WTC11 (cell line): ENCODE measurements around the gene KRT32. TPM values are rescaled to one million over a fixed set of nuclear protein-coding genes. Genes with fewer than 3 reads are reported as not detected.

Source experiments
- ATAC-seq: fragments of 200-7000 bp; cut with Tn5 transposase; 2 replicates; pipeline ENCODE4 v1.10.0; 2021; ENCODE audit warnings: mild to moderate bottlenecking, moderate library complexity
- CTCF ChIA-PET: fragments of 300-600 bp; sonication (Branson Sonifier 250); formaldehyde crosslinking; loops from one replicate; lab custom pipeline; 2021; ENCODE audit warnings: antibody characterized with exemption; lab: Charles Lee
- POLR2A ChIA-PET: fragments of 350-600 bp; sonication (Branson Sonifier 250); formaldehyde crosslinking; loops from one replicate; lab custom pipeline; 2021; ENCODE audit warnings: antibody characterized with exemption; lab: Charles Lee
- DNase-seq: peaks from one replicate; pipeline ENCODE4 v3.0.0; 2021; ENCODE audit warnings: low spot score
- H3K27ac Mint-ChIP-seq: 2 replicates; pipeline ENCODE4 v1.8.0; 2021; ENCODE audit warnings: mixed read lengths
- H3K27me3 Mint-ChIP-seq: 2 replicates; pipeline ENCODE4 v1.8.0; 2021; ENCODE audit warnings: low read depth, mild to moderate bottlenecking, moderate library complexity, mixed read lengths
- H3K36me3 Mint-ChIP-seq: 2 replicates; pipeline ENCODE4 v1.8.0; 2021; ENCODE audit warnings: mixed read lengths
- H3K4me1 Mint-ChIP-seq: 2 replicates; pipeline ENCODE4 v1.8.0; 2022; ENCODE audit warnings: mixed read lengths
- H3K4me3 Mint-ChIP-seq: 2 replicates; pipeline ENCODE4 v1.8.0; 2021; ENCODE audit warnings: mild to moderate bottlenecking, moderate library complexity, mixed read lengths
- H3K9me3 Mint-ChIP-seq: 2 replicates; pipeline ENCODE4 v1.8.0; 2021; ENCODE audit warnings: mixed read lengths
- CBFB ChIP-seq: sonication (generic); formaldehyde crosslinking; IDR thresholded peaks from 2 replicates; pipeline ENCODE4 v1.8.1; 2022; ENCODE audit warnings: mild to moderate bottlenecking, low read depth, missing genetic modification reagents
- ELF4 ChIP-seq: sonication (generic); formaldehyde crosslinking; IDR thresholded peaks from 2 replicates; pipeline ENCODE4 v1.8.1; 2022; ENCODE audit warnings: low read depth, mild to moderate bottlenecking, moderate library complexity, missing genetic modification reagents
- FOXJ3 ChIP-seq: sonication (generic); formaldehyde crosslinking; IDR thresholded peaks from 2 replicates; pipeline ENCODE4 v1.9.0; 2021; ENCODE audit warnings: missing genetic modification reagents, mild to moderate bottlenecking, borderline replicate concordance
- MYBL2 ChIP-seq: sonication (generic); formaldehyde crosslinking; IDR thresholded peaks from 2 replicates; pipeline ENCODE4 v1.8.1; 2023; ENCODE audit warnings: mild to moderate bottlenecking, moderate library complexity, missing genetic modification reagents
- NFATC4 ChIP-seq: fragments of 250-450 bp; sonication (Bioruptor Pico); IDR thresholded peaks from 2 replicates; pipeline ENCODE4 v1.9.0; 2021; ENCODE audit warnings: mild to moderate bottlenecking
- NFE2L1 ChIP-seq: sonication (generic); formaldehyde crosslinking; IDR thresholded peaks from 2 replicates; pipeline ENCODE4 v1.8.1; 2023; ENCODE audit warnings: missing genetic modification reagents
- NR2C2 ChIP-seq: sonication (generic); formaldehyde crosslinking; IDR thresholded peaks from 2 replicates; pipeline ENCODE4 v1.8.0; 2022; ENCODE audit warnings: mild to moderate bottlenecking, missing genetic modification reagents
- OVOL2 ChIP-seq: fragments of 250-450 bp; sonication (Bioruptor Pico); IDR thresholded peaks from 2 replicates; pipeline ENCODE4 v1.9.0; 2021; ENCODE audit warnings: mild to moderate bottlenecking, borderline replicate concordance
- TCF7 ChIP-seq: sonication (generic); formaldehyde crosslinking; IDR thresholded peaks from 2 replicates; pipeline ENCODE4 v1.8.0; 2022; ENCODE audit warnings: mild to moderate bottlenecking, low read depth, missing genetic modification reagents, moderate library complexity
- TP53 ChIP-seq: sonication (generic); formaldehyde crosslinking; IDR thresholded peaks from 2 replicates; pipeline ENCODE4 v1.8.1; 2023; ENCODE audit warnings: mild to moderate bottlenecking, missing genetic modification reagents
- ZNF138 ChIP-seq: sonication (generic); formaldehyde crosslinking; conservative IDR thresholded peaks from 2 replicates; pipeline ENCODE4 v1.8.1; 2022; ENCODE audit warnings: mild to moderate bottlenecking, moderate library complexity, missing genetic modification reagents
- total RNA-seq: library from RNA; stranded (reverse); gene quantifications from 3 replicates; pipeline ENCODE4 v1.2.3, GENCODE V29; 2021
- TF ChIP-seq, protein P1 (sequence below): sonication (generic); formaldehyde crosslinking; IDR thresholded peaks from 2 replicates; pipeline ENCODE4 v1.8.1; 2023; ENCODE audit warnings: mild to moderate bottlenecking, missing genetic modification reagents, moderate library complexity
- TF ChIP-seq, protein P2 (sequence below): fragments of 250-450 bp; sonication (Bioruptor Pico); conservative IDR thresholded peaks from 2 replicates; pipeline ENCODE4 v1.9.0; 2021; ENCODE audit warnings: mild to moderate bottlenecking
- TF ChIP-seq, protein P3 (sequence below): sonication (generic); formaldehyde crosslinking; IDR thresholded peaks from 2 replicates; pipeline ENCODE4 v1.8.1; 2023; ENCODE audit warnings: mild to moderate bottlenecking, missing genetic modification reagents, borderline replicate concordance
- TF ChIP-seq, protein P4 (sequence below): sonication (generic); formaldehyde crosslinking; IDR thresholded peaks from 2 replicates; pipeline ENCODE4 v1.8.1; 2023; ENCODE audit warnings: mild to moderate bottlenecking, missing genetic modification reagents

KRT32 gene
- total RNA-seq, 1 experiment from 2014 or later: not detected

DNA sequence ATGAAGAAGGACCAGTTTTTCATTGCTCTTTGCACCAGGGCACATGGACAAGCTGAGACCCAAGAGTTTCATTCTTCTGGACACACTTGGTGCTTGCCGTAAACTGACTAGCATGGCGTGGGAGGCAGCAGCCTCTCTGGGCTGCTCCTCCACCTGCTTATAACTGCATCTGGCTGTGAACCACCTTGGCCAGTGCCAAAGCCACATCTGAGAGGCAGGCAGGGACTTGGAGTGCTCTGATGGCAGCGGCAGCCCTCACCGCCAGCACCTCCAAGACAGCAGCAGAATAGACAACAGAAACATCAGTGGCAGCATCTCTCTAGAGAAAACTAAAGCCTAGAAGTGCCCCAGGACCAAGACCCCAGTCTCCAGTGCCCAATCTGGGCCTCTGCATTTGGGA, 47.5 kb downstream of the KRT32 start:
- no peak overlapping the region for H3K4me3 Mint-ChIP-seq

DNA sequence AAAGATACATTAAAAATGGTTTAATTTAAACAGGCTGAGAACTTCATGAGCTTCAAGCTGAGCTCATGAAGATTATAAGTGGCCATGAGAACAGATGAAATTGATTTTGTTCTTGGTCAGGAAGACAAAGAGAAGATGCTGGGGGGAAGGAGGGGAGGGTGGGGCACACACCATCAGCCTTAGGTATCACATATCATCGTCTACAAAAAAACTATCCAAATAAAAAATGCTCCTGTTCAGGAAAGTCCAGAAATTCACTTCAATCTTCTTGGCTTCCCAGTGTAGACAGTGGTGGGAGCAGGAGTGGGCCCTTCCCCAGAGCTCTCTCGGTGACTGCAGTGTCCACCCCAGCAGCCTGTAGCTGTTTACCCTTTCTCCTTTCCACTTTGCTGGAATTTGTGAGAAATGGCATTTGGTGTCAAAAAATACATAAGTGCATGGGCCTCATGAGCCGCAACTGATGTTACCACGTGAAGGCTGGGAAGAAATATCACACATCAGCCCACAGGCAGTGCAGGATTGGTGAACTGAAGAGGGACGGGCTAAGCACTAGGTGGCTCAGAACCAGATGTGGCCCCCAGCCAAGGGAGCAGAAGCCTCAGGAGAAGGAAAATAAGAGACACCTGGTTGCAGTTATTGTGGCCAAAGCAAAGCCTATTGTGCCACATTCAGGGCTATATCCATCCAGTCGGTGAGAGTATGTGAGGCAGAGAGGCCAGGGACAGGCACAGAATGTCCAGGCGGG, 48.9 kb downstream of the KRT32 start:
- no peak for DNase-seq
- H3K4me1 Mint-ChIP-seq: peaks cover 11% of the 10 kb centered on the region
- TF ChIP-seq ELF4 (no peak), NFE2L1 (CRISPR knock-in tag) (no peak), FOXJ3 (CRISPR knock-in tag) (no peak), CBFB (CRISPR knock-in tag) (no peak), MYBL2 (no peak)
- TF ChIP-seq, protein P1, sequence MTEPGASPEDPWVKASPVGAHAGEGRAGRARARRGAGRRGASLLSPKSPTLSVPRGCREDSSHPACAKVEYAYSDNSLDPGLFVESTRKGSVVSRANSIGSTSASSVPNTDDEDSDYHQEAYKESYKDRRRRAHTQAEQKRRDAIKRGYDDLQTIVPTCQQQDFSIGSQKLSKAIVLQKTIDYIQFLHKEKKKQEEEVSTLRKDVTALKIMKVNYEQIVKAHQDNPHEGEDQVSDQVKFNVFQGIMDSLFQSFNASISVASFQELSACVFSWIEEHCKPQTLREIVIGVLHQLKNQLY (CRISPR knock-in tag): no peak
- TF ChIP-seq, protein P2, sequence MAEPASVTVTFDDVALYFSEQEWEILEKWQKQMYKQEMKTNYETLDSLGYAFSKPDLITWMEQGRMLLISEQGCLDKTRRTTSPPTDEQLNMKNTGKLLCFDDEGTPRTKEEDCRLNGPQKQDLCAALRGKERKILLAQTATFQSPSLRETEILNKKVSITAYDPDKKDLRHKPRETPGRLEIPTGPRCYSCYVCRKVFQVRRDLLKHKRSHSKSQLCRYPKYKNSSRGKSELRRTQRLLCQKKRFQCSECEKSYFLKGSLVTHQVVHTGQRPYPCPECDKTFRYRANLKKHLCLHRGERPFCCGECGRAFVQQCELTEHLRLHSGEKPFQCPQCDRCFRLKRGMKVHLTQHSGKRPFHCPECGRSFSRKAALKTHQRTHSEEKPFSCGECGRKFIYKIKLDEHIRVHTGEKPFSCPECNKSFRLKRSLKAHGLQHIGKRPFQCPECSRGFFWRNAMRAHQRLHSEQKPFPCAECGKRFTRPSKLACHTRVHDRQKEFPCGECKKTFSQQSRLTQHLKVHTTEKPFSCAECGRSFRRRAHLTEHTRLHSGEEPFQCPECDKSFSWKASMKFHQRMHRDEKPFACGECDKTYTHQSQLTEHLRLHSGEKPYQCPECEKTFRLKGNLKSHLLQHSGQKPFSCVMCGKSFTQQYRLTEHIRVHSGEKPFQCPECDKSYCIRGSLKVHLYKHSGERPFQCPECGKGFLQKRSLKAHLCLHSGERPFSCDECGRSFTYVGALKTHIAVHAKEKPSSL (CRISPR knock-in tag): no peak
- TF ChIP-seq, protein P3, sequence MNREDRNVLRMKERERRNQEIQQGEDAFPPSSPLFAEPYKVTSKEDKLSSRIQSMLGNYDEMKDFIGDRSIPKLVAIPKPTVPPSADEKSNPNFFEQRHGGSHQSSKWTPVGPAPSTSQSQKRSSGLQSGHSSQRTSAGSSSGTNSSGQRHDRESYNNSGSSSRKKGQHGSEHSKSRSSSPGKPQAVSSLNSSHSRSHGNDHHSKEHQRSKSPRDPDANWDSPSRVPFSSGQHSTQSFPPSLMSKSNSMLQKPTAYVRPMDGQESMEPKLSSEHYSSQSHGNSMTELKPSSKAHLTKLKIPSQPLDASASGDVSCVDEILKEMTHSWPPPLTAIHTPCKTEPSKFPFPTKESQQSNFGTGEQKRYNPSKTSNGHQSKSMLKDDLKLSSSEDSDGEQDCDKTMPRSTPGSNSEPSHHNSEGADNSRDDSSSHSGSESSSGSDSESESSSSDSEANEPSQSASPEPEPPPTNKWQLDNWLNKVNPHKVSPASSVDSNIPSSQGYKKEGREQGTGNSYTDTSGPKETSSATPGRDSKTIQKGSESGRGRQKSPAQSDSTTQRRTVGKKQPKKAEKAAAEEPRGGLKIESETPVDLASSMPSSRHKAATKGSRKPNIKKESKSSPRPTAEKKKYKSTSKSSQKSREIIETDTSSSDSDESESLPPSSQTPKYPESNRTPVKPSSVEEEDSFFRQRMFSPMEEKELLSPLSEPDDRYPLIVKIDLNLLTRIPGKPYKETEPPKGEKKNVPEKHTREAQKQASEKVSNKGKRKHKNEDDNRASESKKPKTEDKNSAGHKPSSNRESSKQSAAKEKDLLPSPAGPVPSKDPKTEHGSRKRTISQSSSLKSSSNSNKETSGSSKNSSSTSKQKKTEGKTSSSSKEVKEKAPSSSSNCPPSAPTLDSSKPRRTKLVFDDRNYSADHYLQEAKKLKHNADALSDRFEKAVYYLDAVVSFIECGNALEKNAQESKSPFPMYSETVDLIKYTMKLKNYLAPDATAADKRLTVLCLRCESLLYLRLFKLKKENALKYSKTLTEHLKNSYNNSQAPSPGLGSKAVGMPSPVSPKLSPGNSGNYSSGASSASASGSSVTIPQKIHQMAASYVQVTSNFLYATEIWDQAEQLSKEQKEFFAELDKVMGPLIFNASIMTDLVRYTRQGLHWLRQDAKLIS (CRISPR knock-in tag): no peak
- TF ChIP-seq, protein P4, sequence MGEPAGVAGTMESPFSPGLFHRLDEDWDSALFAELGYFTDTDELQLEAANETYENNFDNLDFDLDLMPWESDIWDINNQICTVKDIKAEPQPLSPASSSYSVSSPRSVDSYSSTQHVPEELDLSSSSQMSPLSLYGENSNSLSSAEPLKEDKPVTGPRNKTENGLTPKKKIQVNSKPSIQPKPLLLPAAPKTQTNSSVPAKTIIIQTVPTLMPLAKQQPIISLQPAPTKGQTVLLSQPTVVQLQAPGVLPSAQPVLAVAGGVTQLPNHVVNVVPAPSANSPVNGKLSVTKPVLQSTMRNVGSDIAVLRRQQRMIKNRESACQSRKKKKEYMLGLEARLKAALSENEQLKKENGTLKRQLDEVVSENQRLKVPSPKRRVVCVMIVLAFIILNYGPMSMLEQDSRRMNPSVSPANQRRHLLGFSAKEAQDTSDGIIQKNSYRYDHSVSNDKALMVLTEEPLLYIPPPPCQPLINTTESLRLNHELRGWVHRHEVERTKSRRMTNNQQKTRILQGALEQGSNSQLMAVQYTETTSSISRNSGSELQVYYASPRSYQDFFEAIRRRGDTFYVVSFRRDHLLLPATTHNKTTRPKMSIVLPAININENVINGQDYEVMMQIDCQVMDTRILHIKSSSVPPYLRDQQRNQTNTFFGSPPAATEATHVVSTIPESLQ (CRISPR knock-in tag): no peak
- TF ChIP-seq, all 79 proteins: peak for 0
- Mint-ChIP-seq H3K36me3 (no peaks in the 10 kb centered on the region), H3K27ac (no peak overlapping the region), H3K27me3 (no peaks in the 10 kb centered on the region), H3K9me3 (no peaks in the 10 kb centered on the region), H3K4me3 (no peak overlapping the region)
- ChIA-PET CTCF (interaction anchor here (0.5 to 3.8 kb wide), 56 partner anchors 11 to 563 kb away, joined by 3 to 63 read pairs (median 6); partner anchors contain the start of genes KRT17, KRT19, KRT31 and KRT36), POLR2A (interaction anchor here (0.6 to 1.0 kb wide), 2 partner anchors 13 to 207 kb away, joined by 3 read pairs; no protein-coding TSS in a partner anchor)
- no peak for ATAC-seq

More for the DNA sequence above, 47.5 kb downstream of the KRT32 start:
- TF ChIP-seq NFATC4 (CRISPR knock-in tag) (no peak), OVOL2 (CRISPR knock-in tag) (no peak), TCF7 (no peak), NR2C2 (CRISPR knock-in tag) (no peak), ZNF138 (CRISPR knock-in tag) (no peak), TP53 (no peak)
- Mint-ChIP-seq H3K4me1 (peaks cover 4% of the 10 kb centered on the region), H3K27ac (no peak overlapping the region), H3K27me3 (no peaks in the 10 kb centered on the region), H3K36me3 (no peaks in the 10 kb centered on the region), H3K9me3 (no peaks in the 10 kb centered on the region)
- DNase-seq (no peak), ATAC-seq (no peak)
- ChIA-PET POLR2A (no interaction called here), CTCF (interaction anchor here (1.0 kb wide), 1 partner anchor 67 kb away, joined by 3 read pairs; no protein-coding TSS in a partner anchor)
